GM12878 (cell line): Measurements from ENCODE around the gene PLEKHA1. TPM values are rescaled to one million over a fixed set of nuclear protein-coding genes. Genes with fewer than 3 reads are reported as not detected.

Source experiments
- ATAC-seq: fragments of 200-7000 bp; cut with Tn5 transposase; 3 replicates; pipeline ENCODE4 v1.9.1; 2020; ENCODE audit warnings: mild to moderate bottlenecking, moderate library complexity
- BruUV-seq: library from RNA; stranded (reverse); fragments of 400-500 nt; replicated peaks from 2 replicates; lab custom pipeline; 2021; lab: Mats Ljungman, UMichigan
- CTCF ChIA-PET: fragments of 300-600 bp; sonication (Branson Sonifier 250); formaldehyde crosslinking; extraction: SDS; loops from one replicate; lab custom pipeline; 2021; ENCODE audit warnings: inconsistent platforms; lab: Yijun Ruan, JAX
- POLR2A ChIA-PET: fragments of 350-600 bp; formaldehyde crosslinking; extraction: SDS; loops from one replicate; lab custom pipeline; 2021; ENCODE audit warnings: inconsistent platforms; lab: Charles Lee
- RAD21 ChIA-PET: fragments of 300-600 bp; sonication (Branson Sonifier 250); formaldehyde crosslinking; loops from one replicate; lab custom pipeline; 2023; ENCODE audit warnings: antibody characterized with exemption; ENCODE audit not compliant: unreplicated experiment; lab: Charles Lee
- SMC1A ChIA-PET: fragments of 300-600 bp; sonication (Branson Sonifier 250); formaldehyde crosslinking; loops from one replicate; lab custom pipeline; 2023; ENCODE audit not compliant: unreplicated experiment, uncharacterized antibody; lab: Charles Lee
- DNase-seq: peaks from one replicate; pipeline ENCODE4 v3.0.0-alpha.2; 2011; ENCODE audit warnings: low read depth, low spot score
- FAIRE-seq: peaks from 3 replicates; lab custom pipeline; 2011; peaks lifted over from hg19 to GRCh38; lab: Jason Lieb, UNC
- H2AFZ ChIP-seq: 2 replicates; pipeline ENCODE4 v1.6.0; 2011; ENCODE audit warnings: low read depth, low read length, control low read depth; ENCODE audit not compliant: control insufficient read depth
- H3K27ac ChIP-seq: 2 replicates; pipeline ENCODE4 v1.5.1; 2011; ENCODE audit warnings: control low read depth; ENCODE audit not compliant: control insufficient read depth, insufficient read depth
- H3K27me3 ChIP-seq, 2 experiments: replicated peaks in 1 of 2; 2 replicates each; pipeline versions ENCODE4 v1.6.0 to v1.6.1; 2011; ENCODE audit warnings: low read length in 1 of 2; ENCODE audit not compliant: control insufficient read depth in 2 of 2, insufficient read depth in 2 of 2
- H3K36me3 ChIP-seq, 2 experiments: 2 replicates each; pipeline ENCODE4 v1.5.1; 2011; ENCODE audit warnings: low read length in 1 of 2; ENCODE audit not compliant: control insufficient read depth in 2 of 2, insufficient read depth in 2 of 2
- H3K4me1 ChIP-seq: 2 replicates; pipeline ENCODE4 v1.6.1; 2011; ENCODE audit warnings: mild to moderate bottlenecking, low read length, moderate library complexity, mixed read lengths; ENCODE audit not compliant: control insufficient read depth, insufficient read depth
- H3K4me2 ChIP-seq: 2 replicates; pipeline ENCODE4 v1.6.0; 2011; ENCODE audit warnings: control low read depth; ENCODE audit not compliant: control insufficient read depth, insufficient read depth
- H3K4me3 ChIP-seq: fragments of 200-600 bp; sonication (generic); 2 replicates; pipeline ENCODE4 v1.5.1; 2016
- H3K79me2 ChIP-seq: 2 replicates; pipeline ENCODE4 v1.6.0; 2011; ENCODE audit warnings: low read length; ENCODE audit not compliant: control insufficient read depth, insufficient read depth
- H3K9ac ChIP-seq: 2 replicates; pipeline ENCODE4 v1.8.0; 2011; ENCODE audit warnings: low read length, control low read depth, mixed read lengths; ENCODE audit not compliant: control insufficient read depth, insufficient read depth
- H3K9me3 ChIP-seq: replicated peaks from 3 replicates; pipeline ENCODE4 v1.5.1; 2011; ENCODE audit warnings: mild to moderate bottlenecking, low read length; ENCODE audit not compliant: control insufficient read depth, insufficient read depth
- H4K20me1 ChIP-seq: 2 replicates; pipeline ENCODE4 v1.6.0; 2011; ENCODE audit not compliant: control insufficient read depth, insufficient read depth
- CEBPZ ChIP-seq: fragments of 150-350 bp; IDR thresholded peaks from 2 replicates; pipeline ENCODE4 v1.6.1; 2016; ENCODE audit warnings: low read depth, low read length
- EP300 ChIP-seq, 2 experiments: fragments of 150-350 bp in 1 of 2; IDR thresholded peaks; 2 replicates each; pipeline ENCODE4 v1.6.1; 2011 to 2012; ENCODE audit warnings: low read depth in 2 of 2, low read length in 2 of 2, borderline replicate concordance in 1 of 2, improper control_type of control experiment in 1 of 2, inconsistent platforms in 1 of 2; ENCODE audit not compliant: control insufficient read depth in 1 of 2
- NBN ChIP-seq: fragments of 450-650 bp; IDR thresholded peaks from 2 replicates; pipeline ENCODE4 v1.6.1; 2016
- PKNOX1 ChIP-seq: fragments of 450-650 bp; IDR thresholded peaks from 2 replicates; pipeline ENCODE4 v1.6.1; 2016; ENCODE audit warnings: mild to moderate bottlenecking
- SIX5 ChIP-seq: IDR thresholded peaks from 2 replicates; pipeline ENCODE4 v1.6.1; 2011; ENCODE audit warnings: mild to moderate bottlenecking, low read depth, low read length, moderate library complexity; ENCODE audit not compliant: severe bottlenecking
- WGBS: methylation state at CpG from one replicate; pipeline ENCODE4 v1.1.6; 2016; ENCODE audit warnings: low lambda C conversion rate; ENCODE audit not compliant: insufficient replicate concordance, insufficient coverage; ENCODE audit errors: missing lambda C conversion rate; 5-methylcytosine and 5-hydroxymethylcytosine counted together
- in situ Hi-C: fragments of 300-500 bp; cut with MboI; formaldehyde crosslinking; loops from 9 replicates; pipeline ENCODE4 v1.14.3; 2018; ENCODE audit warnings: mixed read lengths
- intact Hi-C: fragments of 100-400 bp; cut with micrococcal nuclease; formaldehyde crosslinking; loops from one replicate; pipeline ENCODE4 v1.14.2; 2022; ENCODE audit not compliant: unreplicated experiment
- polyA plus RNA-seq, 11 experiments: library from polyadenylated mRNA; depleted of rRNA in 4 of 11; unstranded in 6 of 11; stranded (reverse) in 5 of 11; fragments of >200 nt; fragmentation: Nextera tagmentation in 4 of 11; fragmentation: Illumina TruSeq in 1 of 11; extraction: Ambion mirVana in 4 of 11; extraction: Trizol in 1 of 11; gene quantifications; 1 replicate in 1 of 11; 2 replicates in 10 of 11; pipeline versions ENCODE4 v1.2.1 to v1.2.3, GENCODE V29; 2011 to 2016; ENCODE audit warnings: inconsistent platforms in 2 of 11, missing spikeins in 2 of 11, low read depth in 1 of 11
- total RNA-seq, 4 experiments: library from RNA; depleted of rRNA in 3 of 4; stranded (reverse); fragments of >200 nt in 3 of 4; fragmentation: Illumina TruSeq in 1 of 4; extraction: Trizol in 1 of 4; gene quantifications; 2 replicates each; pipeline versions ENCODE4 v1.2.1 to v1.2.3, GENCODE V29; 2013 to 2021

Gene PLEKHA1
- total and polyA plus RNA-seq, 10 of the 15 experiments (the other 5 are each of a cell fraction or from before 2014, with no cell fraction given), result 0.15 to 6.0 (median 0.32) TPM

- TF ChIP-seq CEBPZ (no peak), NBN (no peak)
Measured at GRCh38 chr10:122445904-122446303, 71.4 kb downstream of the PLEKHA1 start (continued).

GRCh38 chr10:122446668-122447423 lies 72.3 kb downstream of the PLEKHA1 start:
- H3K4me3 ChIP-seq, result no peak overlapping the region
- no peaks in the 10 kb centered on the region for H3K79me2 ChIP-seq
- CTCF ChIA-PET, result interaction anchor here (3.2 kb wide), 1 partner anchor 11 kb away, joined by 17 read pairs; no protein-coding TSS in a partner anchor
- no peak overlapping the region for H3K27ac ChIP-seq
- 14% methylated on average over 2 of the region's 2 CpGs for whole genome bisulfite sequencing
- H3K4me2 ChIP-seq, result no peak overlapping the region
- SMC1A ChIA-PET, result no interaction called here
- H3K27me3 ChIP-seq, result no peaks in the 10 kb centered on the region
- ATAC-seq (no peak), FAIRE-seq (no peak), DNase-seq (no peak)
- POLR2A ChIA-PET, result no interaction called here
- H3K9ac ChIP-seq, result no peak overlapping the region
- no TSS peak for BruUV-seq
- no peaks in the 10 kb centered on the region for H3K4me1 ChIP-seq
- H2AFZ ChIP-seq, result no peak overlapping the region
- no peaks in the 10 kb centered on the region for H3K9me3 ChIP-seq
- TF ChIP-seq EP300 (IDR thresholded peaks at IDR 0.05; ENCODE audit: borderline replicate concordance in 1 of 2, control insufficient read depth in 1 of 2, low read depth in 2 of 2, low read length in 2 of 2) (no peak), SIX5 (no peak), PKNOX1 (peak; percentile 20; the same call in 1 of the 2 replicates)
- no peaks in the 10 kb centered on the region for H4K20me1 ChIP-seq
- in situ Hi-C loops (no loop called here), intact Hi-C loops (no loop called here)
- H3K36me3 ChIP-seq, result no peaks in the 10 kb centered on the region
- RAD21 ChIA-PET, result no interaction called here
